ENCODE data around the gene NRP1.

GRCh38 chr10:33311640-33312039, 22.8 kb downstream of the NRP1 start:
- TF ChIP-seq EHMT2 (IDR thresholded peaks at IDR 0.05; ENCODE audit: low read depth) (no peak), FOSL2 (IDR thresholded peaks at IDR 0.05) (no peak), FOSL2 (CRISPR knock-in tag; IDR thresholded peaks at IDR 0.05) (no peak), MAX (IDR thresholded peaks at IDR 0.05) (no peak), JUN (IDR thresholded peaks at IDR 0.05) (no peak), EHF (CRISPR knock-in tag; IDR thresholded peaks at IDR 0.05) (no peak), USF2 (IDR thresholded peaks at IDR 0.05) (no peak), BHLHE40 (IDR thresholded peaks at IDR 0.05; ENCODE audit: low read depth, low read length) (no peak), RAD21 (conservative IDR thresholded peaks at IDR 0.05 in 1 of 2, IDR thresholded peaks at IDR 0.05 in 1 of 2) (no peak), POLR2A (IDR thresholded peaks at IDR 0.05; ENCODE audit: low read length) (no peak)
- TF ChIP-seq, protein P1, sequence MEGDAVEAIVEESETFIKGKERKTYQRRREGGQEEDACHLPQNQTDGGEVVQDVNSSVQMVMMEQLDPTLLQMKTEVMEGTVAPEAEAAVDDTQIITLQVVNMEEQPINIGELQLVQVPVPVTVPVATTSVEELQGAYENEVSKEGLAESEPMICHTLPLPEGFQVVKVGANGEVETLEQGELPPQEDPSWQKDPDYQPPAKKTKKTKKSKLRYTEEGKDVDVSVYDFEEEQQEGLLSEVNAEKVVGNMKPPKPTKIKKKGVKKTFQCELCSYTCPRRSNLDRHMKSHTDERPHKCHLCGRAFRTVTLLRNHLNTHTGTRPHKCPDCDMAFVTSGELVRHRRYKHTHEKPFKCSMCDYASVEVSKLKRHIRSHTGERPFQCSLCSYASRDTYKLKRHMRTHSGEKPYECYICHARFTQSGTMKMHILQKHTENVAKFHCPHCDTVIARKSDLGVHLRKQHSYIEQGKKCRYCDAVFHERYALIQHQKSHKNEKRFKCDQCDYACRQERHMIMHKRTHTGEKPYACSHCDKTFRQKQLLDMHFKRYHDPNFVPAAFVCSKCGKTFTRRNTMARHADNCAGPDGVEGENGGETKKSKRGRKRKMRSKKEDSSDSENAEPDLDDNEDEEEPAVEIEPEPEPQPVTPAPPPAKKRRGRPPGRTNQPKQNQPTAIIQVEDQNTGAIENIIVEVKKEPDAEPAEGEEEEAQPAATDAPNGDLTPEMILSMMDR (IDR thresholded peaks at IDR 0.05): no peak
